Activated CD8-positive, alpha-beta T cell treated with anti-CD3 and anti-CD28 coated beads, Interleukin-2, amount 10 ng/mL, durations not matched to agents 7 days and 5 days (primary cell): ENCODE data around the gene GREM2. TPM values are rescaled to one million over a fixed set of nuclear protein-coding genes. Genes with fewer than 3 reads are reported as not detected.

Experiments
- ATAC-seq: fragments of 150-1000 bp; cut with Tn5 transposase; one replicate; pipeline ENCODE4 v1.10.0; 2021; ENCODE audit warnings: moderate library complexity
- CTCF ChIA-PET: fragments of 350-600 bp; sonication (Branson Sonifier 250); formaldehyde crosslinking; loops from one replicate; lab custom pipeline; 2021; ENCODE audit warnings: antibody characterized with exemption; lab: Charles Lee
- POLR2A ChIA-PET: fragments of 350-600 bp; sonication (Branson Sonifier 250); formaldehyde crosslinking; loops from one replicate; lab custom pipeline; 2021; ENCODE audit warnings: antibody characterized with exemption; lab: Charles Lee
- DNase-seq: peaks from one replicate; pipeline ENCODE4 v3.0.0-alpha.2; 2020
- H3K27ac Mint-ChIP-seq: one replicate; pipeline ENCODE4 v1.8.0; 2021; ENCODE audit warnings: mild to moderate bottlenecking, mixed read lengths
- H3K27me3 Mint-ChIP-seq: one replicate; pipeline ENCODE4 v1.8.0; 2021; ENCODE audit warnings: low read depth, mixed read lengths
- H3K36me3 Mint-ChIP-seq: one replicate; pipeline ENCODE4 v1.8.0; 2021; ENCODE audit warnings: low read depth, mixed read lengths
- H3K4me1 Mint-ChIP-seq: one replicate; pipeline ENCODE4 v1.8.0; 2021; ENCODE audit warnings: low read depth, mixed read lengths
- H3K4me3 Mint-ChIP-seq: one replicate; pipeline ENCODE4 v1.8.0; 2021; ENCODE audit warnings: mild to moderate bottlenecking, mixed read lengths
- H3K9me3 Mint-ChIP-seq: one replicate; pipeline ENCODE4 v1.8.0; 2022; ENCODE audit warnings: mixed read lengths; ENCODE audit not compliant: insufficient read depth
- total RNA-seq, 2 experiments: library from RNA; stranded (reverse); gene quantifications; one replicate each; pipeline ENCODE4 v1.2.3, GENCODE V29; 2021

The GREM2 gene
- total RNA-seq, 2 experiments from 2014 or later: not detected

GRCh38 chr1:240491156-240491555, 120.8 kb downstream of the GREM2 start:
- ATAC-seq: no peak
- CTCF ChIA-PET: no interaction called here
- H3K4me1 Mint-ChIP-seq: no peaks in the 10 kb centered on the region
- no peaks in the 10 kb centered on the region for H3K9me3 Mint-ChIP-seq
- no peaks in the 10 kb centered on the region for H3K36me3 Mint-ChIP-seq
- H3K4me3 Mint-ChIP-seq: no peak overlapping the region
- H3K27ac Mint-ChIP-seq: no peak overlapping the region
- no peak for DNase-seq
- H3K27me3 Mint-ChIP-seq: no peaks in the 10 kb centered on the region
- POLR2A ChIA-PET: no interaction called here

GRCh38 chr1:240487493-240487892, 124.5 kb downstream of the GREM2 start:
- Mint-ChIP-seq H3K36me3 (no peaks in the 10 kb centered on the region), H3K27me3 (no peaks in the 10 kb centered on the region), H3K27ac (no peak overlapping the region), H3K9me3 (no peaks in the 10 kb centered on the region), H3K4me3 (no peak overlapping the region), H3K4me1 (no peaks in the 10 kb centered on the region)
- no peak for ATAC-seq
- ChIA-PET CTCF (no interaction called here), POLR2A (no interaction called here)
- no peak for DNase-seq

- no peaks in the 10 kb centered on the region for H3K36me3 Mint-ChIP-seq
- H3K27me3 Mint-ChIP-seq: no peaks in the 10 kb centered on the region
- POLR2A ChIA-PET: no interaction called here
- no peak overlapping the region for H3K4me3 Mint-ChIP-seq
- H3K9me3 Mint-ChIP-seq: no peaks in the 10 kb centered on the region
- ATAC-seq (no peak), DNase-seq (no peak)
- H3K4me1 Mint-ChIP-seq: no peaks in the 10 kb centered on the region
- CTCF ChIA-PET: no interaction called here
- H3K27ac Mint-ChIP-seq: no peak overlapping the region
These were observed 125.3 kb downstream of the GREM2 start for GRCh38 chr1:240486611-240487010.

GRCh38 chr1:240484804-240485443, 127.0 kb downstream of the GREM2 start:
- Mint-ChIP-seq H3K27ac (no peak overlapping the region), H3K4me3 (no peak overlapping the region)
- POLR2A ChIA-PET: no interaction called here

GRCh38 chr1:240478536-240478935, 133.4 kb downstream of the GREM2 start:
- DNase-seq (no peak), ATAC-seq (no peak)
- Mint-ChIP-seq H3K4me1 (no peaks in the 10 kb centered on the region), H3K27me3 (no peaks in the 10 kb centered on the region), H3K9me3 (no peaks in the 10 kb centered on the region), H3K4me3 (no peak overlapping the region), H3K36me3 (no peaks in the 10 kb centered on the region), H3K27ac (no peak overlapping the region)
- ChIA-PET CTCF (no interaction called here), POLR2A (no interaction called here)

More at GRCh38 chr1:240484804-240485443, 127.0 kb downstream of the GREM2 start:
- DNase-seq (no peak), ATAC-seq (no peak)
- Mint-ChIP-seq H3K36me3 (no peaks in the 10 kb centered on the region), H3K9me3 (no peaks in the 10 kb centered on the region), H3K27me3 (no peaks in the 10 kb centered on the region), H3K4me1 (no peaks in the 10 kb centered on the region)
- CTCF ChIA-PET: no interaction called here

- no peak for DNase-seq
- H3K4me3 Mint-ChIP-seq: no peak overlapping the region
- no peak for ATAC-seq
- H3K9me3 Mint-ChIP-seq: no peaks in the 10 kb centered on the region
- no peaks in the 10 kb centered on the region for H3K36me3 Mint-ChIP-seq
- CTCF ChIA-PET: no interaction called here
- H3K27ac Mint-ChIP-seq: no peak overlapping the region
- H3K4me1 Mint-ChIP-seq: no peaks in the 10 kb centered on the region
- POLR2A ChIA-PET: no interaction called here
- H3K27me3 Mint-ChIP-seq: no peaks in the 10 kb centered on the region
These were observed 136.1 kb downstream of the GREM2 start for GRCh38 chr1:240475832-240476231.

GRCh38 chr1:240474133-240474614, 137.8 kb downstream of the GREM2 start:
- no peaks in the 10 kb centered on the region for H3K27me3 Mint-ChIP-seq
- no peak overlapping the region for H3K27ac Mint-ChIP-seq
- H3K4me1 Mint-ChIP-seq: no peaks in the 10 kb centered on the region
- DNase-seq (no peak), ATAC-seq (no peak)
- CTCF ChIA-PET: no interaction called here
- no peaks in the 10 kb centered on the region for H3K36me3 Mint-ChIP-seq
- H3K4me3 Mint-ChIP-seq: no peak overlapping the region
- POLR2A ChIA-PET: no interaction called here
- H3K9me3 Mint-ChIP-seq: no peaks in the 10 kb centered on the region

GRCh38 chr1:240468656-240469055, 143.3 kb downstream of the GREM2 start:
- H3K4me3 Mint-ChIP-seq: no peak overlapping the region
- H3K9me3 Mint-ChIP-seq: no peaks in the 10 kb centered on the region
- ATAC-seq: no peak
- ChIA-PET CTCF (no interaction called here), POLR2A (no interaction called here)
- H3K4me1 Mint-ChIP-seq: no peaks in the 10 kb centered on the region
- H3K27me3 Mint-ChIP-seq: no peaks in the 10 kb centered on the region
- DNase-seq: no peak
- H3K36me3 Mint-ChIP-seq: no peaks in the 10 kb centered on the region
- no peak overlapping the region for H3K27ac Mint-ChIP-seq

GRCh38 chr1:240467895-240468294, 144.1 kb downstream of the GREM2 start:
- CTCF ChIA-PET: no interaction called here
- Mint-ChIP-seq H3K4me3 (no peak overlapping the region), H3K36me3 (no peaks in the 10 kb centered on the region), H3K4me1 (no peaks in the 10 kb centered on the region), H3K27me3 (no peaks in the 10 kb centered on the region), H3K27ac (no peak overlapping the region), H3K9me3 (no peaks in the 10 kb centered on the region)
- DNase-seq (no peak), ATAC-seq (no peak)
- POLR2A ChIA-PET: no interaction called here

GRCh38 chr1:240466509-240466908, 145.4 kb downstream of the GREM2 start:
- ChIA-PET POLR2A (no interaction called here), CTCF (no interaction called here)
- no peak overlapping the region for H3K4me3 Mint-ChIP-seq
- DNase-seq: no peak
- H3K4me1 Mint-ChIP-seq: no peaks in the 10 kb centered on the region
- H3K27me3 Mint-ChIP-seq: no peaks in the 10 kb centered on the region
- H3K36me3 Mint-ChIP-seq: no peaks in the 10 kb centered on the region
- no peaks in the 10 kb centered on the region for H3K9me3 Mint-ChIP-seq
- no peak for ATAC-seq
- no peak overlapping the region for H3K27ac Mint-ChIP-seq

GRCh38 chr1:240465531-240465940, 146.4 kb downstream of the GREM2 start:
- ChIA-PET CTCF (no interaction called here), POLR2A (no interaction called here)
- H3K4me1 Mint-ChIP-seq: no peaks in the 10 kb centered on the region
- H3K27ac Mint-ChIP-seq: no peak overlapping the region
- H3K36me3 Mint-ChIP-seq: no peaks in the 10 kb centered on the region
- H3K27me3 Mint-ChIP-seq: no peaks in the 10 kb centered on the region
- DNase-seq: no peak
- no peak for ATAC-seq
- no peaks in the 10 kb centered on the region for H3K9me3 Mint-ChIP-seq
- H3K4me3 Mint-ChIP-seq: no peak overlapping the region

- H3K27me3 Mint-ChIP-seq: no peaks in the 10 kb centered on the region
- CTCF ChIA-PET: no interaction called here
- POLR2A ChIA-PET: interaction anchor here (0.6 kb wide), 1 partner anchor 659 kb away, joined by 3 read pairs; no protein-coding TSS in a partner anchor
- H3K4me3 Mint-ChIP-seq: no peak overlapping the region
- H3K36me3 Mint-ChIP-seq: no peaks in the 10 kb centered on the region
- ATAC-seq: no peak
- no peaks in the 10 kb centered on the region for H3K4me1 Mint-ChIP-seq
- H3K27ac Mint-ChIP-seq: no peak overlapping the region
- DNase-seq: no peak
- no peaks in the 10 kb centered on the region for H3K9me3 Mint-ChIP-seq
These were observed 147.9 kb downstream of the GREM2 start for GRCh38 chr1:240464099-240464498.
